Ascending aorta (tissue), 2 donors: ENCODE results near the gene SPATA2L. TPM values are rescaled to one million over a fixed set of nuclear protein-coding genes. Genes with fewer than 3 reads are reported as not detected.
A peak's percentile ranks its signal among the peaks of the same experiment; 100 is the strongest.

Experiments
- DNase-seq, 2 donors: peaks; one replicate each; pipeline ENCODE4 v3.0.0-alpha.2; 2019; ENCODE audit warnings: low spot score in 2 of 2
- H3K27ac ChIP-seq, 2 donors: fragments of 200-600 bp; sonication (generic); one replicate each; pipeline ENCODE4 v1.5.1; 2016 to 2017; ENCODE audit warnings: mild to moderate bottlenecking in 1 of 2
- H3K27me3 ChIP-seq: fragments of 200-600 bp; sonication (generic); one replicate; pipeline ENCODE4 v1.5.1; 2017
- H3K36me3 ChIP-seq, 2 donors: fragments of 200-600 bp; sonication (generic); one replicate each; pipeline ENCODE4 v1.5.1; 2016
- H3K4me1 ChIP-seq, 2 donors: fragments of 200-600 bp; sonication (generic); one replicate each; pipeline ENCODE4 v1.5.1; 2016 to 2017; ENCODE audit warnings: mild to moderate bottlenecking in 1 of 2
- H3K4me3 ChIP-seq, 2 donors: fragments of 200-600 bp; sonication (generic); one replicate each; pipeline ENCODE4 v1.5.1; 2016 to 2017; ENCODE audit warnings: mild to moderate bottlenecking in 1 of 2
- H3K9me3 ChIP-seq, 2 donors: fragments of 200-600 bp; sonication (generic); one replicate each; pipeline ENCODE4 v1.5.1; 2016
- CTCF ChIP-seq, 3 experiments: fragments of 200-600 bp in 2 of 3; fragments of 450-650 bp in 1 of 3; sonication (generic) in 2 of 3; IDR thresholded peaks; one replicate each; pipeline ENCODE4 v1.5.1; 2016 to 2019; ENCODE audit warnings: antibody characterized with exemption in 3 of 3, mild to moderate bottlenecking in 1 of 3, moderate library complexity in 1 of 3
- intact Hi-C: fragments of 100-400 bp; cut with DNase I; formaldehyde crosslinking; loops from one replicate; pipeline ENCODE4 v1.15.1; 2023
- total RNA-seq: library from RNA; depleted of rRNA; stranded (reverse); fragments of >200 nt; gene quantifications from one replicate; pipeline ENCODE4 v1.1.0, GENCODE V29; 2016

Gene SPATA2L
- total RNA-seq, 1 donor from 2014 or later = 34.7 TPM

GRCh38 chr16:89720551-89720812, 19.0 kb upstream of the SPATA2L start:
- H3K4me1 ChIP-seq = peaks cover 11 to 19% of the 10 kb centered on the region in 2 donors
- H3K9me3 ChIP-seq = no peaks in the 10 kb centered on the region
- H3K36me3 ChIP-seq = peaks cover 26% of the 10 kb centered on the region in 2 donors
- H3K27ac ChIP-seq = peak overlapping the region; percentile 95 to 97
- no peaks in the 10 kb centered on the region for H3K27me3 ChIP-seq
- TF ChIP-seq CTCF (IDR thresholded peaks at IDR 0.05) = no peak
- intact Hi-C loops = loop anchor here (2.0 kb wide), 1 partner anchor 152 kb away; the partner anchor contains the start of gene TCF25
- DNase-seq = no peak
- peak overlapping the region; percentile 90 to 91 for H3K4me3 ChIP-seq

- Histone ChIP-seq H3K4me1 (peaks cover 8 to 14% of the 10 kb centered on the region in 2 donors), H3K36me3 (peaks cover 3% of the 10 kb centered on the region in 2 donors), H3K4me3 (no peak overlapping the region), H3K9me3 (no peaks in the 10 kb centered on the region), H3K27ac (no peak overlapping the region), H3K27me3 (no peaks in the 10 kb centered on the region)
- intact Hi-C loops = no loop called here
- no peak for TF ChIP-seq CTCF (IDR thresholded peaks at IDR 0.05)
- DNase-seq = no peak
Measured at GRCh38 chr16:89717688-89718505, 16.4 kb upstream of the SPATA2L start.

DNA sequence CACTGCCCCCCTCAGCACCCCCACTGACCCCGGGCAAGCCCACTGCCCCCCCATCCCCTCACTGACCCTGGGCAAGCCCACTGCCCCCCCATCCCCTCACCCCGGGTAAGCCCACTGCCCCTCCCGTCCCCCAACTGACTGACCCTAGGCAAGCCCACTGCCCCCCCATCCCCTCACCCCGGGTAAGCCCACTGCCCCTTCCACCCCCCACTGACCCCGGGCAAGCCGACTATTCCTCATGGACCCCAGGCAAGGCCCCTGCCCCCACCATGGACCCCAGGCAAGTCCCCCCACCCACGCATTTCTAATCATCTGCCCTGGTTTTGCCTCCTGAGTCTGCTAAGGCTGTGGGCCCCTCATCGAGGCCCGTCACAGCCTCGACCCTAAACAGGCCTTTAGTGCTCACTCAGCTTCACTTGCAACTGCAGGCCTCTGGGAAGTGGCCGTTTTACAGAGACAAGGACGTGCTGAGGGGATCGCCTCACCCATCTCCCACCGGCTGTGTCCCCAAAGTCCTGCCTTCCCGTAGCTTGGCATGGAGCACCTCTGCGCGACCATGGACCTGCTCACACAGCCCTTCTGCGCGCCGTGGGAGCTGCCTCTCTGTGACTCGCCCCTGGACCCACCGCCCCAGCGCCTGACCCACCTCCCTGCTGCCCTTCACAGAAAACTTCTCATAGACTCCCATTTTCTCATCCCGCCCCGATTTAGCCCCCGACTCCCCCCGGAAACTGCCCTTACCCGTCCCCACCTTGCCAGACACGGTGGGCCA, 15.6 kb upstream of the SPATA2L start:
- Histone ChIP-seq H3K27ac (no peak overlapping the region), H3K4me3 (no peak overlapping the region), H3K36me3 (no peaks in the 10 kb centered on the region), H3K4me1 (peaks cover 0 to 6% of the 10 kb centered on the region in 2 donors), H3K9me3 (no peaks in the 10 kb centered on the region), H3K27me3 (peaks cover 5% of the 10 kb centered on the region)
- no peak for TF ChIP-seq CTCF (IDR thresholded peaks at IDR 0.05)
- DNase-seq = no peak
- intact Hi-C loops = no loop called here

GRCh38 chr16:89716493-89716892, 15.0 kb upstream of the SPATA2L start:
- Histone ChIP-seq H3K27me3 (peaks cover 5% of the 10 kb centered on the region), H3K27ac (no peak overlapping the region), H3K4me1 (peaks cover 3 to 6% of the 10 kb centered on the region in 2 donors), H3K4me3 (no peak overlapping the region), H3K36me3 (no peaks in the 10 kb centered on the region), H3K9me3 (no peaks in the 10 kb centered on the region)
- no peak for TF ChIP-seq CTCF (IDR thresholded peaks at IDR 0.05)
- no peak for DNase-seq
- intact Hi-C loops = no loop called here

GRCh38 chr16:89712274-89712781, 10.8 kb upstream of the SPATA2L start:
- Histone ChIP-seq H3K4me1 (peaks cover 0 to 3% of the 10 kb centered on the region in 2 donors), H3K36me3 (no peaks in the 10 kb centered on the region), H3K27me3 (peaks cover 5% of the 10 kb centered on the region), H3K4me3 (no peak overlapping the region), H3K9me3 (no peaks in the 10 kb centered on the region), H3K27ac (no peak overlapping the region)
- no peak for DNase-seq
- intact Hi-C loops = no loop called here
- no peak for TF ChIP-seq CTCF (IDR thresholded peaks at IDR 0.05)
